Measurements from ENCODE around the gene CREB5. TPM values are rescaled to one million over a fixed set of nuclear protein-coding genes. Genes with fewer than 3 reads are reported as not detected.

Gene CREB5
- total RNA-seq, 1 donor from 2014 or later: 10.3 TPM

GRCh38 chr7:28564755-28565374 is 152.5 kb downstream of the CREB5 start:
- no peak for ATAC-seq

GRCh38 chr7:28565980-28566379 is 153.7 kb downstream of the CREB5 start:
- Histone ChIP-seq H3K27ac (no peak overlapping the region), H3K4me1 (no peaks in the 10 kb centered on the region), H3K9me3 (no peaks in the 10 kb centered on the region), H3K27me3 (ENCODE audit: low read depth) (no peaks in the 10 kb centered on the region), H3K4me3 (no peak overlapping the region), H3K36me3 (no peaks in the 10 kb centered on the region)
- ATAC-seq (no peak), DNase-seq (no peak)
- no peak for TF ChIP-seq CTCF (IDR thresholded peaks at IDR 0.05)
- intact Hi-C loops (cut with DNase I): no loop called here

More at GRCh38 chr7:28564755-28565374, 152.5 kb downstream of the CREB5 start:
- intact Hi-C loops (cut with DNase I): no loop called here
- no peak overlapping the region for H3K27ac ChIP-seq
- H3K9me3 ChIP-seq: no peaks in the 10 kb centered on the region
- no peaks in the 10 kb centered on the region for H3K36me3 ChIP-seq
- no peak overlapping the region for H3K4me3 ChIP-seq
- no peaks in the 10 kb centered on the region for H3K27me3 ChIP-seq (ENCODE audit: low read depth)
- H3K4me1 ChIP-seq: no peaks in the 10 kb centered on the region
- DNase-seq: no peak
- TF ChIP-seq CTCF (IDR thresholded peaks at IDR 0.05): no peak

- H3K27me3 ChIP-seq (ENCODE audit: low read depth): peaks cover 1% of the 10 kb centered on the region
- H3K36me3 ChIP-seq: no peaks in the 10 kb centered on the region
- no peaks in the 10 kb centered on the region for H3K9me3 ChIP-seq
- H3K27ac ChIP-seq: no peak overlapping the region
- H3K4me1 ChIP-seq: peaks cover 7% of the 10 kb centered on the region
- no peak for ATAC-seq
- TF ChIP-seq CTCF (IDR thresholded peaks at IDR 0.05): no peak
- intact Hi-C loops (cut with DNase I): no loop called here
- no peak for DNase-seq
- H3K4me3 ChIP-seq: no peak overlapping the region
Observed at GRCh38 chr7:28570113-28570969, 158.0 kb downstream of the CREB5 start.

- DNase-seq (no peak), ATAC-seq (no peak)
- Histone ChIP-seq H3K27me3 (ENCODE audit: low read depth) (peaks cover 5% of the 10 kb centered on the region), H3K36me3 (no peaks in the 10 kb centered on the region), H3K9me3 (no peaks in the 10 kb centered on the region), H3K4me1 (peaks cover 7% of the 10 kb centered on the region), H3K4me3 (no peak overlapping the region), H3K27ac (no peak overlapping the region)
- no peak for TF ChIP-seq CTCF (IDR thresholded peaks at IDR 0.05)
- intact Hi-C loops (cut with DNase I): no loop called here
Observed at GRCh38 chr7:28570970-28571288, 158.6 kb downstream of the CREB5 start.

GRCh38 chr7:28571405-28571804 is 159.1 kb downstream of the CREB5 start:
- TF ChIP-seq CTCF (IDR thresholded peaks at IDR 0.05): no peak
- Histone ChIP-seq H3K9me3 (no peaks in the 10 kb centered on the region), H3K27ac (no peak overlapping the region), H3K27me3 (ENCODE audit: low read depth) (peaks cover 5% of the 10 kb centered on the region), H3K36me3 (no peaks in the 10 kb centered on the region), H3K4me1 (peaks cover 7% of the 10 kb centered on the region), H3K4me3 (no peak overlapping the region)
- intact Hi-C loops (cut with DNase I): no loop called here
- DNase-seq: no peak
- ATAC-seq: no peak

All from lower lobe of right lung (tissue), 2 donors.